Adipocyte (in vitro differentiated cells): ENCODE data around the gene ADAP1.
"Not testable (repeated sequence)": the region's sequence is repeated elsewhere in the genome, so short reads cannot be mapped to it uniquely, and the experiment has no call there.

Experiments used
- DNase-seq: peaks from one replicate; pipeline ENCODE4 v3.0.0-alpha.2; 2015; ENCODE audit warnings: low read depth
- H3K27me3 ChIP-seq: replicated peaks from 2 replicates; pipeline ENCODE4 v1.7.0; 2013; ENCODE audit warnings: mild to moderate bottlenecking, low read length, moderate library complexity; ENCODE audit not compliant: control insufficient read depth, insufficient read depth
- H3K36me3 ChIP-seq: 2 replicates; pipeline ENCODE4 v1.7.0; 2013; ENCODE audit warnings: low read length, mild to moderate bottlenecking, moderate library complexity; ENCODE audit not compliant: control insufficient read depth, insufficient read depth, severe bottlenecking
- H3K4me1 ChIP-seq: 2 replicates; pipeline ENCODE4 v1.7.0; 2013; ENCODE audit warnings: mild to moderate bottlenecking, low read length, moderate library complexity; ENCODE audit not compliant: control insufficient read depth, insufficient read depth
- H3K4me3 ChIP-seq: 2 replicates; pipeline ENCODE4 v1.7.0; 2013; ENCODE audit warnings: mild to moderate bottlenecking, low read length, moderate library complexity
- H3K9ac ChIP-seq: 2 replicates; pipeline ENCODE4 v1.7.0; 2013; ENCODE audit warnings: mild to moderate bottlenecking, low read length, moderate library complexity
- H3K9me3 ChIP-seq: 2 replicates; pipeline ENCODE4 v1.7.0; 2013; ENCODE audit warnings: mild to moderate bottlenecking, low read length, moderate library complexity; ENCODE audit not compliant: control insufficient read depth

Gene ADAP1

GRCh38 chr7:968205-969105 is 14.0 kb upstream of the ADAP1 start:
- no peaks in the 10 kb centered on the region for H3K27me3 ChIP-seq
- H3K9me3 ChIP-seq: no peaks in the 10 kb centered on the region
- no peak for DNase-seq
- peaks cover 29% of the 10 kb centered on the region for H3K4me1 ChIP-seq
- H3K9ac ChIP-seq: no peak overlapping the region
- no peak overlapping the region for H3K4me3 ChIP-seq
- H3K36me3 ChIP-seq: peaks cover 59% of the 10 kb centered on the region

GRCh38 chr7:967361-968082 is 13.0 kb upstream of the ADAP1 start:
- H3K36me3 ChIP-seq: peaks cover 52% of the 10 kb centered on the region
- no peak for DNase-seq

DNA sequence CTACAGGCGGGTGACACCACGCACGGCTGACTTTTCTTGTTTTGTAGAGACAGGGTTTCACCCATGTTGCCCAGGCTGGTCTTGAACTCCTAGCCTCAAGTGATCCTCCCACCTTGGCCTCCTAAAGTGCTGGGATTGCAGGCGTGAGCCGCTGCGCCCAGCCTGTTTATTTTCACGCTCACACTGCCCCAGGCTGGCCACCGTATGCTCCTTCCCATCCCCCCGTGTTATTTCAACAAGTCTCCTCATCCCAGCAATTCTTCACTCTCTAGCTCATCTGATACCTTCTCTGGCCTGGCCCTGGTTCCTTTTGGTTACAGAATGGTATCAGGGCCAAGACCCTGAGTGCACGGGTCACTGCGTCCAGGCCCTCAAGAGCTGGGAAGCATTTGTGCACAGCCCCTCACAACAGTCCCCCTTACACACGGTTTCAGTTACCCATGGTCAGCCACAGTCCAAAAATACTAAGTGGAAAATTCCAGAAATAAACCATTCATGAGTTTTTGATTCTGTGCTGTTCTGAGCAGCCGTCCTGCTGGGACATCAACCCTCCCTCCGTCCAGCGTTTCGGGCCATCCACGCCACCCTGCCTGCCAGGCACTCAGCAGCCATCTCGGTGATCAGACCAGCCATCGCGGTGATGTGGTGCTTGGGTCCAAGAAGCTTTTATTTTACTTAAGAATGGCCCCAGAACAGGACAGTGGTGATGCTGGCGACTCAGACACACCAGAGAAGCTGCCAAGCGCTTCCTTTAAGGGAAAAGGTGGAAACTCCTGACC is 12.0 kb upstream of the ADAP1 start:
- no peak for DNase-seq
- Histone ChIP-seq H3K4me3 (no peak overlapping the region), H3K9ac (no peak overlapping the region), H3K27me3 (peaks cover 14% of the 10 kb centered on the region), H3K9me3 (no peaks in the 10 kb centered on the region), H3K36me3 (peaks cover 45% of the 10 kb centered on the region), H3K4me1 (peaks cover 21% of the 10 kb centered on the region)

More at GRCh38 chr7:967361-968082, 13.0 kb upstream of the ADAP1 start:
- H3K27me3 ChIP-seq: peaks cover 3% of the 10 kb centered on the region
- no peak overlapping the region for H3K4me3 ChIP-seq
- no peaks in the 10 kb centered on the region for H3K9me3 ChIP-seq
- H3K9ac ChIP-seq: no peak overlapping the region
- H3K4me1 ChIP-seq: peaks cover 20% of the 10 kb centered on the region

GRCh38 chr7:964401-965231 is 10.1 kb upstream of the ADAP1 start:
- Histone ChIP-seq H3K9me3 (no peaks in the 10 kb centered on the region), H3K36me3 (peaks cover 30% of the 10 kb centered on the region), H3K4me3 (peak overlapping the region; percentile 40), H3K27me3 (peaks cover 15% of the 10 kb centered on the region), H3K4me1 (peaks cover 32% of the 10 kb centered on the region), H3K9ac (peak overlapping the region; percentile 8)
- peak; percentile 15 for DNase-seq

- H3K9ac ChIP-seq: peak overlapping the region; percentile 8
- no peaks in the 10 kb centered on the region for H3K9me3 ChIP-seq
Observed at GRCh38 chr7:963236-964078, 9.0 kb upstream of the ADAP1 start.

GRCh38 chr7:962401-963081 is 8.1 kb upstream of the ADAP1 start:
- Histone ChIP-seq H3K4me3 (no peak overlapping the region), H3K36me3 (peaks cover 11% of the 10 kb centered on the region), H3K9me3 (no peaks in the 10 kb centered on the region), H3K27me3 (peaks cover 20% of the 10 kb centered on the region), H3K4me1 (peaks cover 39% of the 10 kb centered on the region), H3K9ac (no peak overlapping the region)
- no peak for DNase-seq

More at GRCh38 chr7:963236-964078, 9.0 kb upstream of the ADAP1 start:
- DNase-seq: no peak
- Histone ChIP-seq H3K36me3 (peaks cover 20% of the 10 kb centered on the region), H3K4me1 (peaks cover 32% of the 10 kb centered on the region), H3K27me3 (peaks cover 18% of the 10 kb centered on the region), H3K4me3 (no peak overlapping the region)

GRCh38 chr7:961546-962400 is 7.3 kb upstream of the ADAP1 start:
- DNase-seq: no peak
- Histone ChIP-seq H3K36me3 (peaks cover 3% of the 10 kb centered on the region), H3K4me3 (no peak overlapping the region), H3K4me1 (peaks cover 42% of the 10 kb centered on the region), H3K9me3 (no peaks in the 10 kb centered on the region), H3K27me3 (peaks cover 25% of the 10 kb centered on the region), H3K9ac (no peak overlapping the region)

- H3K4me3 ChIP-seq, H3K9me3 ChIP-seq, H3K36me3 ChIP-seq, DNase-seq: not testable (repeated sequence)
- Histone ChIP-seq H3K9ac (peak overlapping the region; percentile 19), H3K27me3 (peaks cover 27% of the 10 kb centered on the region), H3K4me1 (peaks cover 42% of the 10 kb centered on the region)
Observed at GRCh38 chr7:960972-961371, 6.5 kb upstream of the ADAP1 start.

GRCh38 chr7:960269-960871 is 5.9 kb upstream of the ADAP1 start:
- DNase-seq: no peak

More at GRCh38 chr7:960269-960871, 5.9 kb upstream of the ADAP1 start:
- Histone ChIP-seq H3K4me3 (no peak overlapping the region), H3K9ac (peak overlapping the region; percentile 19), H3K27me3 (peaks cover 29% of the 10 kb centered on the region), H3K9me3 (no peaks in the 10 kb centered on the region), H3K36me3 (no peaks in the 10 kb centered on the region), H3K4me1 (peaks cover 40% of the 10 kb centered on the region)
